Spleen (tissue), 7 donors: ENCODE data around the gene CALCR.

Source experiments
- POLR2A ChIP-seq, 3 donors: fragments of 450-650 bp; IDR thresholded peaks; one replicate each; pipeline ENCODE4 v1.5.1; 2017; ENCODE audit warnings: antibody characterized with exemption in 3 of 3, mild to moderate bottlenecking in 1 of 3
- TF ChIP-seq, protein P1 (sequence below), 11 experiments: fragments of 200-600 bp in 7 of 11; fragments of 450-650 bp in 4 of 11; sonication (generic) in 4 of 11; IDR thresholded peaks in 8 of 11; conservative IDR thresholded peaks in 3 of 11; 1 replicate in 7 of 11; 2 replicates in 4 of 11; pipeline versions ENCODE4 v1.4.0 to v1.8.0; 2016 to 2021; ENCODE audit warnings: antibody characterized with exemption in 11 of 11, inconsistent platforms in 4 of 11, mild to moderate bottlenecking in 1 of 11
- donor health status: DM: no; HTN: no; CAD: no; lungs with moderate emphysema.
- donor health status: DM: no; HTN: no; CAD: no.
- donor health status: DM: no; HTN: no; CAD: no.

DNA sequence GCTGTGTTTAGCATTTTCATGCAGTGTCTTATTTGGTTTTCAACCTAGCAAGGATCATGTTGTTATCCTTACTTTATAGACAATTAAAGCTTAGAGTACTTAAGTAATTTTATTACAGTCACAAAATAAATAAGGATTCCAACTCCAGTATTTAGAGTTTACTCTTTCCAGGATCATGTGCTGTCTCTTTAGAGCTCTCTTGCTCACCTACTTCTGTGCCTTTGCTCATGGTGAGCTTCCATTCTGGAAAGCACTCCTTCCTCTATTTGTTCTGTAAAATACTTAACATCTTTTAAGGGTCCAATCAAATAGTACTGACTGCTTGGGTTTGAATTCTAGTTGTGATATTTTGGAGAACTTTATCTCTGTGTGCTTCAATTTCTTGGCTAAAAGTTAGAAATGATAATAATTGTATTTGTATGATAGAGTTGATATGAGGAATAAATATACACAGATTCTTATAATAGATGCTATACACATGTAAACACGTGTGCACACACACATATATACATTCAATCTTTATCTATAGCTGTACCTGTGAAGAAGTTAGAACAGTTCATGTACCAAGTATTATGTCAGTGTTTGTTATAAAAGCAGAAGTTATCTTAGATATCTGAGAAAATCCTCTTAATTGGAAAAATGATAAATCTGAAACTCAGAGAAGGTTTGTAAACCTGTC, 18.2 kb upstream of the CALCR start:
- TF ChIP-seq, protein P1, sequence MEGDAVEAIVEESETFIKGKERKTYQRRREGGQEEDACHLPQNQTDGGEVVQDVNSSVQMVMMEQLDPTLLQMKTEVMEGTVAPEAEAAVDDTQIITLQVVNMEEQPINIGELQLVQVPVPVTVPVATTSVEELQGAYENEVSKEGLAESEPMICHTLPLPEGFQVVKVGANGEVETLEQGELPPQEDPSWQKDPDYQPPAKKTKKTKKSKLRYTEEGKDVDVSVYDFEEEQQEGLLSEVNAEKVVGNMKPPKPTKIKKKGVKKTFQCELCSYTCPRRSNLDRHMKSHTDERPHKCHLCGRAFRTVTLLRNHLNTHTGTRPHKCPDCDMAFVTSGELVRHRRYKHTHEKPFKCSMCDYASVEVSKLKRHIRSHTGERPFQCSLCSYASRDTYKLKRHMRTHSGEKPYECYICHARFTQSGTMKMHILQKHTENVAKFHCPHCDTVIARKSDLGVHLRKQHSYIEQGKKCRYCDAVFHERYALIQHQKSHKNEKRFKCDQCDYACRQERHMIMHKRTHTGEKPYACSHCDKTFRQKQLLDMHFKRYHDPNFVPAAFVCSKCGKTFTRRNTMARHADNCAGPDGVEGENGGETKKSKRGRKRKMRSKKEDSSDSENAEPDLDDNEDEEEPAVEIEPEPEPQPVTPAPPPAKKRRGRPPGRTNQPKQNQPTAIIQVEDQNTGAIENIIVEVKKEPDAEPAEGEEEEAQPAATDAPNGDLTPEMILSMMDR (IDR thresholded peaks at IDR 0.05 in 8 of 11, conservative IDR thresholded peaks at IDR 0.05 in 3 of 11) = no peak
- TF ChIP-seq POLR2A (IDR thresholded peaks at IDR 0.05) = no peak
